GM19025 (cell line): Measurements from ENCODE around the gene SEC24C.
A peak's percentile ranks its signal among the peaks of the same experiment; 100 is the strongest.

ENCODE experiments used
- ATAC-seq: cut with Tn5 transposase; IDR thresholded peaks from one replicate; pipeline ENCODE4 v1.9.1; 2021; ENCODE audit warnings: mild to moderate bottlenecking, low read depth, moderate library complexity; ENCODE audit not compliant: unreplicated experiment

The SEC24C gene

DNA sequence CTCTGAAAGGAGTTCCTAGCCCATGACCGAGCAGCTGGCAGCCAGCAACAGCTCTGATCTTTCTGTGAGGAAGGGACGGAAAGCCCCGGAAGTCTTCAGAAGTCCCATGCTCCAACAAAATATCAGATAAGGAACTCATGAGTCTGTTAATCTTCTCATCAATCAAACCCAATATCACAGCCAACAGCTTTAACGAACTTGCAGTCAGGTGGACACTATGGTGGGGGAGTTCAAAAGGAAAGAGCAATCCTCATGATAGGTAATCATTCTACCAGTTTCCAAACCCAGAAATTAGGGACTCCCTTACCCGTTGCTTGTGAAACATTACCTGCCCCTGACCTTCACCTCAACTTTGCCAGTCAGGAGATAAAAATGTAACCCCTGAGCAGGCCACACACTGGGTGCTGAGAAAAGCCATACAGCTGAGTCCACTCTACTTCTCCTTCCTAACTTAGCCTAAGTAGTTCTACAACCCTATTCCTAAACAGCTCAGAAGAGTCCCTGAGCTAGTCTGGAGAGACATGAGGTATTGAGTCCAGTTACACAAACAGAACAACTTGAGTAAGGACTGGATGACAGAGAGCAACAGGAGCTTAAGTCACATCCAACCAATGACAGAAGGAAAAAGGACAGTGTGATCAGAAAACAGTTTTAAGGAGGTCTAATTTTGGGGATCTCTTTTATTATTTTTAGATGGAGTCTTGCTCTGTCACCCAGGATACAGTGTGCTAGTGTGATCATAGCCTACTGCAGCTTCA is 65.1 kb downstream of the SEC24C start:
- ATAC-seq = no peak

DNA sequence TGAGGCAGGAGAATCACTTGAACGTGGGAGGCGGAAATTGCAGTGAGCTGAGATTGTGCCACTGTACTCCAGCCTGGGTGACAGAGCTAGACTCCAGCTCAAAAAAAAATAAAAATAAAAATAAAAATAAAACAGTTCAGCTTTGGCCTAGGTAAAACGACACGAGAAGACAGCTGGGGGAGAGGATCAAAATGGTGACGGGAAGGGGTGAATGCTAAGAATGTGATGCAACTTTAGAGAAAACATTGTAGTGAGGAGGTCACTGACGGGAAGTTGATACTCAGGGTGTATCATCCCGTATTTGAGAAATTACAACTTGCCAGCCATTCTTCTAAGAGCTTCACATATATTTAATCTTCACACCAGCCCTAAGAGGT is 66.2 kb downstream of the SEC24C start:
- ATAC-seq = no peak

- ATAC-seq = peak; percentile 22
These were observed 66.7 kb downstream of the SEC24C start for GRCh38 chr10:73810735-73811465.

DNA sequence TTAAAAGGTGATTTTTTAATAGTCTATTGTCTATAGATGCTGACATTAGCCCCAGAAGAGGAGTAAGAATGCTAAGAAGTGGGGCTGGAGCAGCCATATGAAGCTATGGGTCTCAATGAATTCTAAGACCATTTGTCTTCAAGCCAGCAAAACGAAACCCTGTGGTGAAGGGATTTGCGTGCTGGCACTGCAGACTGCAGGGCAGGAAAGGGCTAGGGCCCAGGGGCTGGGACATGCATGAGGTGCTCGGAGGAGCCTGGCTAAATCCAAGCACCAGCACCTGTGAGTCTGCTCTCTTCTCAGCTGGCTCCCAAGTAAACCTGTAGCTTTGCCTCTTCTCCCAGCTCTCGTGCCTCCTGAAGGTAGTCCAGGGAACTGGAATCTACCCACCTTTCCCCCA is 68.5 kb downstream of the SEC24C start:
- no peak for ATAC-seq

GRCh38 chr10:73813333-73813732 is 69.2 kb downstream of the SEC24C start:
- ATAC-seq = no peak

- ATAC-seq = no peak
These were observed 70.2 kb downstream of the SEC24C start for GRCh38 chr10:73814276-73814895.

- ATAC-seq = no peak
These were observed 70.9 kb downstream of the SEC24C start for GRCh38 chr10:73814896-73815718.

DNA sequence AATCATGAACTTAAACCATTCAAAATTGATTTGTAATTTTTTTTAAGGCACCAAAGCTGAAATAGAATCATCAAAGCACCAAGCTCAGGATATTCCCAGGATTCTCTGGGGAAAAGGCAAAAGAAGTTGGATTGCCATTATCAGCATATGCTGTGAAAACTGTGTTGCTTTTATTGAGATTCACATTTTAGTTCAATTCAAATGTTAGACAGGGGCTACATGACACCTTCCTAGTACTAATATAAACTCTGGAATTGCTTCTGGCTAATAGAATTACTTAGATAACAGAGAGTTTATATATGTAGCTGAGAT is 71.5 kb downstream of the SEC24C start:
- no peak for ATAC-seq

- ATAC-seq = no peak
These were observed 73.0 kb downstream of the SEC24C start for GRCh38 chr10:73816917-73817729.

- ATAC-seq = no peak
These were observed 73.7 kb downstream of the SEC24C start for GRCh38 chr10:73817826-73818225.

GRCh38 chr10:73818402-73818801 is 74.2 kb downstream of the SEC24C start:
- ATAC-seq = no peak

- ATAC-seq = no peak
These were observed 74.9 kb downstream of the SEC24C start for GRCh38 chr10:73819081-73819480.

GRCh38 chr10:73819513-73820093 is 75.4 kb downstream of the SEC24C start:
- ATAC-seq = no peak
